Left renal pelvis (tissue), 4 donors: ENCODE data around the gene DQX1. TPM values are rescaled to one million over a fixed set of nuclear protein-coding genes. Genes with fewer than 3 reads are reported as not detected.
"Not testable (repeated sequence)": the region's sequence is repeated elsewhere in the genome, so short reads cannot be mapped to it uniquely, and the experiment has no call there.

Experiments used
- DNase-seq, 4 donors: peaks; one replicate each; pipeline ENCODE4 v3.0.0-alpha.2; 2013; ENCODE audit warnings: low read depth in 4 of 4, low spot score in 3 of 4
- polyA plus RNA-seq, 4 donors: library from polyadenylated mRNA; unstranded; fragments of 120-200 nt; gene quantifications; one replicate each; pipeline ENCODE4 v1.2.1, GENCODE V29; 2013; ENCODE audit not compliant: insufficient read length in 4 of 4

The DQX1 gene
- under 1 TPM; 0.16 to 0.35 (median 0.29) TPM for polyA plus RNA-seq

DNA sequence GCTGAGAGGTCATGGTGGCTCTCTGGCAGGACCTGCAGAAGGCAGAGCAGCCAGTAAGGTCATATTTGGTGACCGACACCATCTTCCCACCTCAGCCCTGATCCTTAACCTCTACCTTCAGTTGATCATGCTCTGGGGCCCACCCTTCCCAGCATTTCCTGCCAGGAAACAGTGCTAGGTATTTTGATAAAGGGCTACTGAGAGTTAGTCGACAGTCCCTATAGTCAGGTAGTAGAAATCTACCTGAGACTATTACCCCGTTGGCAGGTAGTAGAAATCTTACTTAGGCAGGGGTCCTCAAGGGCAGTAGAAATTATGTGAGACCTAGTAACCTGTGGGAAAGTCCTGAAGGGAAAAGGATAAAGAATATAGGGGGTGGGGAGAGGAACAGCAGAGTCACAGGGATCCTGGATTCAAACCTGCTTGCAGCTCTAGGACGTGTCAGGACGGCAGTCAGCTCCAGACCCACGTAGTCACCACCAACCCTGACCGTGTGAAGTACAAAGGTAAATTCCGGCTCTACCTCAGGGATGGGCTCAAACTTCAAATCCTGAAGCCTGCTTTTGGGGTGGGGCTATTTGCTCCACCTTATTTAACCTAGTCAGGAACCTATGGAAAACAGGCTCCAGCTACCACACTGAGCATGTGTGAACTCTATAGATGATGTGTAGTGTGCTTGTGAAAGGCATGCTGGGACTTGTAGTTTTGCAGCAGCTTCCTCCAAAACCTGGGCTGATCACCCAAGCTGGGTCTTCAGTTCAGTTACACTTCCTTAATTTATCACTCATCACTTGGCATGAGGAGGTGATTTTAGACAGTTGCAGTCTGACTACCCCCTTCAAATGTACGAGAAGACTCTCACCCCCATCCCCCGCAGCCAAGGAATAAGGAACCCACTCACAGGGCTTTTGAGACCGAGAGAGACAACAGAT, at the start of gene DQX1:
TSS of gene DQX1 (minus strand) at position 515 of the 932 bp plus-strand sequence. CDS start at position 13, 502 bp downstream.
- DNase-seq: no peak

- DNase-seq: no peak
Observed at GRCh38 chr2:74575320-74575719, 49.3 kb upstream of the DQX1 start.

DNA sequence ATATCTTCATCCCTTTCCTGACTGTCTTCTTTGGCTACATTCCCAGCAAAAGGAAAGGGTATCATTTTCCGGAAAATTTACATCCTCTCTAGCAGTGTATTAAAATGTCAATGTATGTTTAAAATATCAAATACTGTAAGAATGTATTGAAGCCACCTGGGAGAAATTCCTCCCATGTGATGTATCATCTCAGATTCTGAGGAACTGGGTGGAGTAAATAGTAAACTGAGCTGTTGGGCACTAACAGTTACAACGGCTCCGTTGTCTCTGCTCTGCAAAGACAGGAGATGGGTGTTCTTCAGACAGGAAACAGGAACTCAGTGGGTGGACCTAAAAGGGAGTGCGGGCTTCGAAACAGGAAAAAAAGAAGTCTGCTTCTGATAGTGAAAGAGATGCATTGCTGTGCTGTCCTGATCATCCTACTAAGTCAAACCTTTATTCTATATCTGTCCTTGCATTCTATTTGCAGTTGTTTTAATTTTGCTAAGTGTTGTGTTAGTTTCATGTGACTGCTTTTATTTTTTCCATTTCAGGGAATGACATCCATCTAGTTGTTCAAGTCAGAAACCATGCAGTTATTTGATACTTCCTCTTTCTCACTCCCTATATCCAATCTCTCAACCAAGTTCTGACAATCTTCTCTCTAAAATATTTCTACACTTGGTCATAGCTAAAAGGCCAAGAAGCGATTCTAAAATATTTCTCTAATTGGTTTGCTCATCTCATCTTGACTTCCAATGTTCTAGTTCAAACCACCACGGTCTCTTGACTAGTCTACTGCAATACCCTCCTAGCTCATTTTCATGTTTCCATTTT, 47.9 kb upstream of the DQX1 start:
- no peak for DNase-seq

DNA sequence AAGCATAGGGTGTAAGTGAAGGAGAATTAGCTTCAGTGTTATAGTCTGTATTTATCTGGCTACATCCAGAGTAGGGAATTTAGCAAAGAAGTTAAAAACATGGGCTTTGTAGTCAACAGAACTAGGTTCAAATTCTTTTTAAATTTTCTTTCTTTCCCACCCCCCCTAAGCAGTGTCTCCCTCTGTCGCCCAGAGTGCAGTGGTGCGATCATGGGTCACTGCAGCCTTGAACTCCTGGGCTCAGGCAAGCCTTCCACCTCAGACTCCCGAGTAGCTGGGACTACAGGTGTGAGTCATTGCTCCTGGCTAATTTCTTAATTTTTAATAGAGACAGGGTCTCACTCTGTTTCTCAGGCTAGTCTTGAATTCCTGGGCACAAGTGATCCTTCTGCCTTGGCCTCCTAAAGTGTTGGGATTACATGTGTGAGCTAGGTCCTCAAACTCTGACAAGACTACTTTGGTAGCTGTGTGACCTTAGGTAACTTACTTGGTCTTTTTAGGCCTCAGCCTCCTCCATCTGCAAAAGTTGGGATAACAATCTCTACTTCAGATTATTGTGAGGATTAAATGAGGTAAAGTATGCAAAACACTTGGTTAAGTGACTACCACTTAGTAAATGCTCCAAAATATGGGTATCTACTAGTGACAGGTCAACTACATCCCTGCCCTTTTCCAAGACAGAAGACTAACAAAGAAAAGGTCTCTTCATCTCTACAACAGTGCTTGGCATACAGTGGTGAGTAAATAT, 46.3 kb upstream of the DQX1 start:
- DNase-seq: no peak

DNA sequence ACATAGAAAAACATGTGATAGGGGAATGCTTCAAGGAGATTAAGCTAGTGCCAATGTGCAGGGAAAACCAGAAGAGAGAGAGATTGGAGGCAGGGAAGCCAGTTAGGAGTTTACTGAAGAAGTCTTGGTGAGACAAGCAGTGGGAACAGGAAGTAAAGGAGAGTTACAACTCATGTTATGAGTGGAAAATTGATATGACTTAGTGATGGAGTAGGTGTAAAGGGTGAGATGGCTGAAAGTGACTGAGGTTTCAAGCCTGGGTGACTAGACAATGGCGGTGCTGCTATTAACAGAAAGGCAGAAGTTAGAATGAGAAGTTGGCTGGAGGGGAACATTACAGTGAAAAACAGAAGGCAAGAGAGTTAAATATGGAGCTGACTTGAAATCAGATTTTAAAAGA, 45.0 kb upstream of the DQX1 start:
- no peak for DNase-seq

GRCh38 chr2:74569686-74570085, 43.7 kb upstream of the DQX1 start:
- DNase-seq: no peak

DNA sequence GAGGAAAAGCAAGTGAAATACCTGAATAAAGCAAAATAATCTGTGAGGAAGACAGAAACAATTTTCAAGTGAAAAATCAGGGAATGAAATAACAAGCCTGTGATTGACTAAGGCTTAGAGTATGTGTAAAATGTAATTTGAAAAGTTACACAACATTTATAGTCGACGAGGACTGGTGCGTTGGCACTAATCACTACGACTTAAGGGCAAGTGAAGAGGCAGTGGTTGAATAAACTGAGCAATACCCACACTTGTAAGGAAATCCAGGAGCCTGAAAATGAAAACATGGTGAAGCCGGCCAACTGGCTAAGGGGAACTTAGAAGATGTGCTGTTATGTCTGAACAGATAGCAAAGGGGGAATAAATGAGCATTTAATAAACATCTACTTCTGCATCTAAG, 41.9 kb upstream of the DQX1 start:
- no peak for DNase-seq

DNA sequence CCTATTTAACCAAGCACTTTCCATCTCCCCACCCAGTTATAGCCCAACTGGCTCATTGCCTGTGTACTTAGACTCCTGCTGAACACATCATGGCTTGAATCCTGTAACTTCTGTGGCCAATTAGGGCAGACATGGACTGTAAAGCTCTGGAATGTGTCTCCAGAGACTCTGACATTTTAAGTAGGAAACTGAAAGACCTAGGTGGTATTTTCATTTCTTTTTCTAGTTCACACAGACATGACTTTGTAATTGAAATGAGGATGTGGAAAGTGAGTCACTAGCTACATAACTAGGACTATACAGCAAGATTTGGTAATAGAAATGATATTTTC, 40.7 kb upstream of the DQX1 start:
- DNase-seq: no peak

GRCh38 chr2:74566076-74566753, 40.2 kb upstream of the DQX1 start:
- no peak for DNase-seq

- DNase-seq: no peak
Observed at GRCh38 chr2:74564222-74564621, 38.2 kb upstream of the DQX1 start.

GRCh38 chr2:74562126-74562775, 36.2 kb upstream of the DQX1 start:
- DNase-seq: no peak

- not testable (repeated sequence) for DNase-seq
Observed at GRCh38 chr2:74561022-74561421, 35.0 kb upstream of the DQX1 start.

DNA sequence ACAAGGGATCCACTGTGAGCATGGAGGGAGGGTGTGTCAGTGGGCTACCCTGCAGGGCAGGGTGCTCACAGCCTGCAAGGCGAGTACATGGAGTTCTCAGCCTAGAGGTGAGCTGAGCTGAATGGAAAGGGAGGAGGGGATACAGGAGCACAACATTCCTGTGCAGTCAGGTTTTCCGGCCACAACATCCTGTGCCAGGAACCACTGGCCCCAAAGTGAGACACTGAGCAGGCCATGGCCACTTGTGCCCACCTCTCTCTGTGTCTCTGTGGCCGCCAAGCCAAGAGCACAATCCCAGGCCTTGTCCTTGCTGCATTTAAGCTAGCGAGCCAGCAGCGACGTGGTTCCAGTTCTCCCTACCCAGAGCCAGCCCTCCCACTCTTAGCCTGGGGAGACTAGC, 34.6 kb upstream of the DQX1 start:
- DNase-seq: no peak

DNA sequence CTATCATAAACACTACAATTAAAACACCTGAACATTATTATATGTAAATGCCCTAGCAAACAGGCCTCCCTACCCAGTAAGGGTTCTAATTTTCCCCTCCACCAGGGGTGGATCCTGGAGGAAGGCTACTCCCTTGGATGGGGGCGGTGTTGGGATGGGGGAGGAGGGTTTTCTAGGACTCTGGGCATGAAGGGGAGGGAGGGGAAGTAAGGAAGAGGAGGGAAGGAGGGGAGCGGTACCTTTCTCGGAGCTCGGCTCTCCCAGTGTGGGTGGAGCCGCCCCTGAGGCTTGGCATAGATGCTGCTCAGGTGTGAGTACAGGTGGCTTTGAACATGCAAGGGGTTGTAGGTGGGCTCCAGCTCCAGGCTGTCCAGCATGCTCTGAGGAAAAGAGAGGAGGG, 33.9 kb upstream of the DQX1 start:
- DNase-seq: no peak

DNA sequence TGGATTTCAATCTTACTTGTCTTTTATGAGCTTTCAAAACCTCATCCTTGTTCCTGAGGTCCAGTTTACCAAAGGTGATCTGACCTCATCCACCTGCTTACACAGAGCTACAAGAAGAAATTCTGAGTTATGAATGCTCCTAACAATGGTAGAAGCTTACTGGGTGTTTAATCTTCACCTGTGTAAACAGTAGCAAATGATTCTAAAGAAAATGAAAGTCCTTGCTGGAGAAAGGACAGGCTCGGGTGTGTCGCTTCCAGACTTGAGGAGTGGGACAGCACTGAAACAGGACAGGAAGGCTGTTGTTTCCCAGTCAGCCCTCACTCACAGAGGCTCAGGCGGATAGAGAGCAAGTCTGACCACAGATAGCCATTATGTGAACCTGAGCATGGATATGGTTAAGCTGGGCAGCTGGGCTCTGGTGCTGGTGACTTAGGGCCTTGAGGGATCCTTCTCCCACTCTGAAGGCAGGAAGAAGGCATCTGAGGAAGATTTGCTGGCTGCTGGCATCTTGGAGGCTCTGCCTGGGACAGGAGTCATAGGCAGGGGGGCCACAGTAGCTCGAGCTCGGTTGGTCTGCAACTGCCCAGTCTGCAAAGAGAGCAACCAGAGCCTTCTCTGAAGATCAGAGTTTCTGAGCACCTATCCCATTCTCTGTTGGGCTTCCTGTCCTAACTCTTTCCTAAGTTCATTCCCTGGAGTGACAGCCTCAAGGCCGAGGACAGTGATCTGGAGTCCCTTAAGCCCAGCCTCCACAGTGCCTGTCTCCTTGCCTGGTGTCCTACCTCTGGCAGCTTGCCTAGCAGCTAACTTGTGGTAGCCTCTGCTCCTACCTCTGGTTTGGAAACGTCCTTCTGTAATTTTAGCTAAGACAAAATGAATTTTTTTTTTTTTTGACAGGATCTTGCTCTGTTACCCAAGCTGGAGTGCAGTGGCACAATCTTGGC, 32.5 kb upstream of the DQX1 start:
- no peak for DNase-seq

DNA sequence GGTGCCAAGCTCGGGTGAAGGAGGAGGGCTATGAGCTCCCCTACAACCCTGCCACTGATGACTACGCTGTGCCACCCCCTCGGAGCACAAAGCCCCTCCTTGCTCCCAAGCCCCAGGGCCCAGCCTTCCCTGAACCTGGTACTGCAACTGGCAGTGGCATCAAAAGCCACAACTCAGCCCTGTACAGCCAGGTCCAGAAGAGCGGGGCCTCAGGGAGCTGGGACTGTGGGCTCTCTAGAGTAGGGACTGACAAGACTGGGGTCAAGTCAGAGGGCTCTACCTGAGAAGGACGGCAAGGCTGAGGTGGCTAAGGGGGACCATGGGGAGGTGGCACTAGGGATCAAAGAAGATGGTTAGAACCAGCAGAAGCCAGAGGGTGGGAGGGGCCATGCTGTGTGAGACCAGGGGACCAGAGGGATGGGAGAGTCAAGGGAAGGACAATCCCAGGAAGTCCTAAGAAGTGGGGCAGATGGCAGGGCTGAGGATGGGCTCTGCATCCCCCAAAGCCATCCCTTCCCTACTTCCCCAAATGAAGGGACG, 30.9 kb upstream of the DQX1 start:
- DNase-seq: no peak

DNA sequence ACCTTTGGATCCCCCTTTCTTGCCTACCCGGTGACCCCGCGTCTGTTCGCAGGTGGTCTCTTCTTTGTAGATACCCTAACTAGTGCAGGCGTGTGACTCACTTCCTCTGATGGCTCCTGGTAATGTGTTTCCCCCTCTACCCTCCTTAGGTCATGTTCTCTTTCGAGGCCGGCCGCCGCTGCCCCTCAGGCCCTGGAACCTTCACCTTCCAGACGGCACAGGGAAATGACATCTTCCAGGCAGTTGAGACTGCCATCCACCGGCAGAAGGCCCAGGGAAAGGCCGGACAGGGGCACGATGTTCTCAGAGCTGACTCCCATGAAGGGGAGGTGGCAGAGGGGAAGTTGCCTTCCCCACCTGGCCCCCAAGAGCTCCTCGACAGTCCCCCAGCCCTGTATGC, 30.1 kb upstream of the DQX1 start:
- DNase-seq: no peak

DNA sequence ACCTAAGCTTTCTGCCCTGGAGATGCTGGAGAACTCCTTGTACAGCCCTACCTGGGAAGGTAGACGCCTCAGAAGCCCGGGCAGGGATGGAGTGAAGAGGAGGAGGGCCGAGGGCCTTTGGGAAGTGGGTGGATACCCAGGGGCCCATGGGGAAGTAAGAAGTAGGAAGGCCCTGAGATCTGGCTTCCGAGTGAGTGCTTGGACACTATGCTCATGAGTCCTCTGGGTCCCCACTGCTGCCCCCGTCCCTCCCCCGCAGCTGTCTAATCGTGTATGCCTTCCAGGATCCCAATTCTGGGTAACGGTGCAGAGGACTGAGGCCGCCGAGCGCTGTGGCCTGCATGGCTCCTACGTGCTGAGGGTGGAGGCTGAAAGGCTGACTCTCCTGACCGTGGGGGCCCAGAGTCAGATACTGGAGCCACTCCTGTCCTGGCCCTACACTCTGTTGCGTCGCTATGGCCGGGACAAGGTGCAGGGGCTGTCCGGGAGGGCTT, 29.6 kb upstream of the DQX1 start:
- no peak for DNase-seq
